Trophoblast cell (in vitro differentiated cells and primary cell): ENCODE results near the gene MTHFD2L.

ENCODE experiments used
- DNase-seq, 2 donors: peaks; one replicate each; pipeline ENCODE4 v3.0.0-alpha.2; 2016
- H2AFZ ChIP-seq: 2 replicates; pipeline ENCODE4 v1.6.1; 2013; ENCODE audit warnings: low read length, moderate library complexity, mild to moderate bottlenecking; ENCODE audit not compliant: insufficient read depth, poor library complexity
- H2AK5ac ChIP-seq: 2 replicates; pipeline ENCODE4 v1.6.1; 2013; ENCODE audit warnings: mild to moderate bottlenecking, low read length
- H2BK120ac ChIP-seq: 2 replicates; pipeline ENCODE4 v1.6.1; 2013; ENCODE audit warnings: low read length, mild to moderate bottlenecking, moderate library complexity; ENCODE audit not compliant: insufficient read depth, poor library complexity
- H2BK12ac ChIP-seq: 2 replicates; pipeline ENCODE4 v1.6.1; 2013; ENCODE audit warnings: mild to moderate bottlenecking, low read length, moderate library complexity
- H2BK5ac ChIP-seq: 2 replicates; pipeline ENCODE4 v1.6.1; 2013; ENCODE audit warnings: low read length, low read depth, moderate library complexity, mild to moderate bottlenecking; ENCODE audit not compliant: poor library complexity
- H3K14ac ChIP-seq: 2 replicates; pipeline ENCODE4 v1.6.1; 2013; ENCODE audit warnings: mild to moderate bottlenecking, low read length
- H3K18ac ChIP-seq: 2 replicates; pipeline ENCODE4 v1.6.1; 2013; ENCODE audit warnings: mild to moderate bottlenecking, low read length
- H3K23ac ChIP-seq: 2 replicates; pipeline ENCODE4 v1.6.1; 2013; ENCODE audit warnings: low read length
- H3K27ac ChIP-seq: 2 replicates; pipeline ENCODE4 v1.5.1; 2013; ENCODE audit warnings: low read depth, mild to moderate bottlenecking, inconsistent platforms, low read length, moderate library complexity
- H3K27me3 ChIP-seq: 2 replicates; pipeline ENCODE4 v1.6.1; 2013; ENCODE audit warnings: inconsistent platforms, mild to moderate bottlenecking, low read length, moderate library complexity; ENCODE audit not compliant: insufficient read depth
- H3K36me3 ChIP-seq, 2 experiments: 1 replicate in 1 of 2; 2 replicates in 1 of 2; pipeline ENCODE4 v1.6.1; 2013; ENCODE audit warnings: low read length in 2 of 2, mild to moderate bottlenecking in 2 of 2, moderate library complexity in 1 of 2; ENCODE audit not compliant: insufficient read depth in 2 of 2, control insufficient read depth in 1 of 2
- H3K4ac ChIP-seq: 2 replicates; pipeline ENCODE4 v1.6.1; 2013; ENCODE audit warnings: low read depth, mild to moderate bottlenecking, low read length, moderate library complexity
- H3K4me1 ChIP-seq, 2 experiments: 1 replicate in 1 of 2; 2 replicates in 1 of 2; pipeline ENCODE4 v1.6.1; 2013; ENCODE audit warnings: low read length in 2 of 2, mild to moderate bottlenecking in 2 of 2, moderate library complexity in 1 of 2; ENCODE audit not compliant: insufficient read depth in 2 of 2, control insufficient read depth in 1 of 2
- H3K4me2 ChIP-seq: 2 replicates; pipeline ENCODE4 v1.6.1; 2013; ENCODE audit warnings: inconsistent platforms, mild to moderate bottlenecking, low read length, moderate library complexity
- H3K4me3 ChIP-seq: 2 replicates; pipeline ENCODE4 v1.5.1; 2013; ENCODE audit warnings: mild to moderate bottlenecking, low read depth, low read length, inconsistent platforms
- H3K79me1 ChIP-seq: one replicate; pipeline ENCODE4 v1.6.1; 2013; ENCODE audit warnings: low read length
- H3K79me2 ChIP-seq: 2 replicates; pipeline ENCODE4 v1.6.1; 2013; ENCODE audit warnings: low read length, mild to moderate bottlenecking; ENCODE audit not compliant: control insufficient read depth, insufficient read depth, poor library complexity
- H3K9ac ChIP-seq: 2 replicates; pipeline ENCODE4 v1.6.1; 2013; ENCODE audit warnings: mild to moderate bottlenecking, low read length
- H3K9me3 ChIP-seq: 2 replicates; pipeline ENCODE4 v1.6.1; 2013; ENCODE audit warnings: low read depth, mild to moderate bottlenecking, control low read depth, inconsistent platforms, low read length; ENCODE audit not compliant: insufficient read depth
- H4K12ac ChIP-seq: 2 replicates; pipeline ENCODE4 v1.6.1; 2013; ENCODE audit warnings: low read depth, mild to moderate bottlenecking, low read length, moderate library complexity
- H4K8ac ChIP-seq: 2 replicates; pipeline ENCODE4 v1.6.1; 2013; ENCODE audit warnings: low read depth, mild to moderate bottlenecking, low read length, moderate library complexity
- H4K91ac ChIP-seq: one replicate; pipeline ENCODE4 v1.6.1; 2013; ENCODE audit warnings: low read depth, mild to moderate bottlenecking, low read length, moderate library complexity
- WGBS: extraction: QIAGEN DNeasy Blood & Tissue Kit; methylation state at CpG from one replicate; pipeline ENCODE4 v1.1.7; 2013; ENCODE audit warnings: missing lambda C conversion rate; ENCODE audit not compliant: insufficient read length, insufficient coverage; ENCODE audit errors: extremely low coverage; 5-methylcytosine and 5-hydroxymethylcytosine counted together

Gene MTHFD2L

GRCh38 chr4:74287791-74288190 is 129.9 kb downstream of the MTHFD2L start:
- Histone ChIP-seq H3K79me1 (no peaks in the 10 kb centered on the region), H2BK5ac (no peak overlapping the region), H3K9ac (no peak overlapping the region), H3K4me2 (no peak overlapping the region), H2AK5ac (no peak overlapping the region), H3K23ac (no peak overlapping the region), H3K4me3 (no peak overlapping the region), H3K79me2 (no peaks in the 10 kb centered on the region), H4K91ac (no peak overlapping the region), H2BK12ac (no peak overlapping the region), H3K4ac (no peak overlapping the region), H2BK120ac (no peak overlapping the region), H4K12ac (no peak overlapping the region), H3K27ac (no peak overlapping the region), H3K36me3 (no peaks in the 10 kb centered on the region), H3K4me1 (no peaks in the 10 kb centered on the region), H3K27me3 (no peaks in the 10 kb centered on the region), H3K14ac (no peak overlapping the region), H4K8ac (no peak overlapping the region), H3K9me3 (no peaks in the 10 kb centered on the region), H2AFZ (no peak overlapping the region), H3K18ac (no peak overlapping the region)
- DNase-seq, result no peak

- H3K4me3 ChIP-seq, result no peak overlapping the region
- no peaks in the 10 kb centered on the region for H3K27me3 ChIP-seq
- no peak overlapping the region for H4K91ac ChIP-seq
- no peaks in the 10 kb centered on the region for H3K36me3 ChIP-seq
- no peak overlapping the region for H2BK12ac ChIP-seq
- WGBS, result no CpG with 5 or more reads among the region's 1 CpG
- H2BK120ac ChIP-seq, result no peak overlapping the region
- H3K79me1 ChIP-seq, result no peaks in the 10 kb centered on the region
- no peak overlapping the region for H3K9ac ChIP-seq
- no peak overlapping the region for H2AK5ac ChIP-seq
- H2AFZ ChIP-seq, result no peak overlapping the region
- no peaks in the 10 kb centered on the region for H3K9me3 ChIP-seq
- H3K4ac ChIP-seq, result no peak overlapping the region
- H3K27ac ChIP-seq, result no peak overlapping the region
- H3K4me1 ChIP-seq, result no peaks in the 10 kb centered on the region
- no peak overlapping the region for H3K14ac ChIP-seq
- no peak overlapping the region for H3K4me2 ChIP-seq
- H2BK5ac ChIP-seq, result no peak overlapping the region
- H3K18ac ChIP-seq, result no peak overlapping the region
- DNase-seq, result no peak
- no peak overlapping the region for H4K12ac ChIP-seq
- H3K79me2 ChIP-seq, result no peaks in the 10 kb centered on the region
- no peak overlapping the region for H3K23ac ChIP-seq
- H4K8ac ChIP-seq, result no peak overlapping the region
Measured at GRCh38 chr4:74291471-74291870, 133.6 kb downstream of the MTHFD2L start.

- H2BK12ac ChIP-seq, result no peak overlapping the region
- no peak overlapping the region for H3K9ac ChIP-seq
- no peaks in the 10 kb centered on the region for H3K36me3 ChIP-seq
- H3K9me3 ChIP-seq, result no peaks in the 10 kb centered on the region
- no peak overlapping the region for H2BK120ac ChIP-seq
- H4K91ac ChIP-seq, result no peak overlapping the region
- no peak overlapping the region for H4K8ac ChIP-seq
- H3K4me1 ChIP-seq, result no peaks in the 10 kb centered on the region
- H2AK5ac ChIP-seq, result no peak overlapping the region
- H4K12ac ChIP-seq, result no peak overlapping the region
- H3K23ac ChIP-seq, result no peak overlapping the region
- H3K4ac ChIP-seq, result no peak overlapping the region
- no peak overlapping the region for H2BK5ac ChIP-seq
- H3K4me2 ChIP-seq, result no peak overlapping the region
- no peaks in the 10 kb centered on the region for H3K79me2 ChIP-seq
- H3K4me3 ChIP-seq, result no peak overlapping the region
- H2AFZ ChIP-seq, result no peak overlapping the region
- no peaks in the 10 kb centered on the region for H3K79me1 ChIP-seq
- no peak overlapping the region for H3K14ac ChIP-seq
- no peak overlapping the region for H3K18ac ChIP-seq
- no peaks in the 10 kb centered on the region for H3K27me3 ChIP-seq
- no peak for DNase-seq
- no peak overlapping the region for H3K27ac ChIP-seq
Measured at GRCh38 chr4:74292111-74292870, 134.4 kb downstream of the MTHFD2L start.

GRCh38 chr4:74293558-74293957 is 135.6 kb downstream of the MTHFD2L start:
- Histone ChIP-seq H3K14ac (no peak overlapping the region), H3K23ac (no peak overlapping the region), H2AFZ (no peak overlapping the region), H2BK5ac (no peak overlapping the region), H4K8ac (no peak overlapping the region), H3K18ac (no peak overlapping the region), H3K36me3 (no peaks in the 10 kb centered on the region), H3K27ac (no peak overlapping the region), H4K91ac (no peak overlapping the region), H2BK120ac (no peak overlapping the region), H2BK12ac (no peak overlapping the region), H3K79me1 (no peaks in the 10 kb centered on the region), H3K9ac (no peak overlapping the region), H3K4me3 (no peak overlapping the region), H3K9me3 (no peaks in the 10 kb centered on the region), H3K4me1 (no peaks in the 10 kb centered on the region), H4K12ac (no peak overlapping the region), H2AK5ac (no peak overlapping the region), H3K27me3 (no peaks in the 10 kb centered on the region), H3K4me2 (no peak overlapping the region), H3K79me2 (no peaks in the 10 kb centered on the region), H3K4ac (no peak overlapping the region)
- DNase-seq, result peak in 1 of 2 donors; percentile 59
- WGBS, result no CpG with 5 or more reads among the region's 2 CpGs
